Stimulated activated CD4-positive, alpha-beta T cell treated with anti-CD3 and anti-CD28 coated beads, Interleukin-4, amount 100 ng/mL, for 1 hour (primary cell): ENCODE data around the gene LYPD8.

Experiments used
- DNase-seq: peaks from one replicate; pipeline ENCODE4 v3.0.0-alpha.2; 2020

The LYPD8 gene

GRCh38 chr1:248756636-248757035 lies 1.1 kb upstream of the LYPD8 start:
- no peak for DNase-seq

DNA sequence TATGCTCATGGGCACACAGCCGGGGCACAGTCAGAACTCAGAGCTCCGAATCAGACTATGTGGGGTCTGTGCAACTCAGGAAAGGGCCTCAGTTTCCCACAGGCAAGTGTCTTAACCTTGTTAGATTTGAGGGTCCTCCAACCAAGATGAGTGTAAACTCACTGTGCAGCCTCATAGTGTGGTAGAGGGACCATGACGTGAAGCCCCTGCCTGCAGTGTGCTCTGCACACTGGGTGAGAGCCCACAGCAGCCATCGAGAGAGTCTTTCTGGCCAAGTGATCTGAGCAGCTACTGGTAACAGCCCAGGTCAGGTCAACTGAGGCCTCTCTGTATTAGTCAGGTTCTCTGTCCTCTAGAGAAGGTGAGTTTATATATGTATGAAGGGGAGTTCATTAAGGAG lies 592 bp upstream of the LYPD8 start:
- no peak for DNase-seq

DNA sequence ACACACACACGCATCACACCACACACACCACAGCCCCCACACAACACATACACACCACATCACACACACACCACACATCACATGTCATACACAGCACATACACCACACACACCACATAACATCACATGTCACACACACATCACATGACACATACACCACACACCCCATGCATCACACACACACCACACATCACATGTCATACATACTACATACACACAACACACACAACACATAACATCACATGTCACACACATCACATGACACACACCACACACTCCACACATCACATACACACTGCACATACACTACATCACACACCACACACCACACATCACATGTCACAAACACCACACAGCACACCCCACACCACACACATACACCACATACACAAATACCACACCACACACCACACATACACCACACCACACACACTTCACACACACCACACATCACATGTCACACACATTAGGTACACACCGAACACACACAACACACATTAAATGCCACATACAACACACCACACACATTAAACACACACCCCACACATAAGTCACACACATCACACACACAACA lies 1.8 kb downstream of the LYPD8 start:
- no peak for DNase-seq

- no peak for DNase-seq
Measured at GRCh38 chr1:248753029-248753594, 2.4 kb downstream of the LYPD8 start.

DNA sequence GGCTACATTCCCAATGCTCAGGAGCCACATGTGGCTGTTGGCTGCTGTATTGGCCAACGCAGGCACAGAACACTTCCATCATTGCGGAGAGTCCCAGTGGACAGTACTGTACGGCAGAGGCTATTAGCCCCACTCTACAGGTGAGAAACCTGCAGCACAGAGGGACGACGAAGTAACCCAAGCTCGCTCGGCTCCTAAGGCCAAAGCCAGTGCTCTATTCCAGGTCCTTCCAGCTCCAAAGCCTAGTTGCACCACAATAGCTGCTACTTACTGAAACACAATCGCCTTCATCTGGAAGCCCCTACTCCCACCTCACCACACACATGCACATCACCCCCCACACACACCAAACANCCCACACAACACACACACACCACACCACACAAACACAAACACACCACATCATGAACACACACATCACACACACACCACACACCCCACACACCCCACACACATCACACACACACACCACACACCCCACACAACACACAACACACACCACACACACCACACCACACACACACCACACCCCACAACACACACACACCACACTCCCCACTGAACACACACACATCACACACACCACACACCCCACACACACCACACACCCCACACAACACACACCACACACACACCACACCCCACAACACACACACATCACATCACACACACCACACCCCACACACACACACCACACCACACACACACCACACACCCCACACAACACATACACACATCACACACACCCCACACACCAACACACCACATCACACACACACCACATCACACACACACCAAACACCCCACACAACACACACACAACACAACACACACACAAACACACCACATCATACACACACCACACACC lies 3.2 kb downstream of the LYPD8 start:
- no peak for DNase-seq

DNA sequence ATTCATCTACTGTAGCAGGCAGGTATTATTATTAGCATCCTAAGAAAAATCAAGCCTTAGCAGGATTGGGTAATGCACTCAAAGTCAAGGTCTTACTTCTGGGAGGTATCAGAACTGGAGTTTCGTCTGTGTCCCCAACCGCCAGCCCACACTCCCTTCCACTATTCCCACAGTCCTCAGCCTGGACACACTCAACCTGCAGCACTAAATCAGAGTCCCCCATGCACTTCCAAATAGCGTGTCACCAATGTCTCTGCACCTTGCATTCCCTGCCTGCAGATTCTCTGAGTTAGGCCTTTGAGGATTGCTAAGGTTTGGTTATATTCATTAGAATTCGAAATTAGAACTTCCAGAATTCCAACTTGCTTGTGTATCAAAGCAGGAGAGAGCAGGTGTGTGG lies 3.9 kb downstream of the LYPD8 start:
- DNase-seq, result no peak

DNA sequence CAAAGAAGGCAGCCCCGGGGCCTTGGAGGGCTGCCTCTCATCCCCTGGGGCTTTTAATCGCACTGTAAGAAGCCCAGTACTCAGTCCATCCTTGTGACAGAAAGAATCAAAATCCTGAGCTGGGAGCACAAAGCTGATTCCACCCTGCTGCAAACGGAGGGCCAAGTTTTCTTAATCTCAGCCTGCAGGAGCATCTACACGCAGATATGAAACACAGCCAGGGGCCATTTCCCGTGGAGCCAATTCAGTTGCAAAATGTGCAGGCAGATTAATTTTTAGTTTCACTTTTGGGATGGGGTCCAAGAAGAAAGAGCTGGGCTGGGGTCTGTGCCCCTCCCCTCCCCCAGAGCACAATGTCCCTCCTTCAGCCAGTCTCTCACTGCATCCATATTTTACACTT lies 4.4 kb downstream of the LYPD8 start:
- DNase-seq, result no peak

GRCh38 chr1:248750496-248750895 lies 5.1 kb downstream of the LYPD8 start:
- DNase-seq, result no peak

DNA sequence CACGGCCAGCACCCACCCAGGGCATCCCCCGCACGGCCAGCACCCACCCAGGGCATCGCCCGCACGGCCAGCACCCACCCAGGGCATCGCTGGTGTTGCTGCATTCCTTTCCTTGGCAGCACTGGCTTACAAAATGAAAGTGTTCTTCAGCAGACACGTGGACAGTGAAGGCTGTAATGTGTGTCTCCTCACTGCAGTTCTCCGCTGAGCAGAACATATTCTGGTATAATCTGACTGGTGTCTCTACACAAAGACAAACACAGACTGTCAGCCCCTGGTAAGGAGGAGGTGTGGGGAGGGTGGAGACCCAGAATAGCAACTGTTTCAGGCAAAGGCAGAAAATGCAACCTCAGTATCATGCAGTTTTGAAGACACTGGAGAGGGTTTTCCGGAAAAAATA lies 7.3 kb downstream of the LYPD8 start:
- no peak for DNase-seq

DNA sequence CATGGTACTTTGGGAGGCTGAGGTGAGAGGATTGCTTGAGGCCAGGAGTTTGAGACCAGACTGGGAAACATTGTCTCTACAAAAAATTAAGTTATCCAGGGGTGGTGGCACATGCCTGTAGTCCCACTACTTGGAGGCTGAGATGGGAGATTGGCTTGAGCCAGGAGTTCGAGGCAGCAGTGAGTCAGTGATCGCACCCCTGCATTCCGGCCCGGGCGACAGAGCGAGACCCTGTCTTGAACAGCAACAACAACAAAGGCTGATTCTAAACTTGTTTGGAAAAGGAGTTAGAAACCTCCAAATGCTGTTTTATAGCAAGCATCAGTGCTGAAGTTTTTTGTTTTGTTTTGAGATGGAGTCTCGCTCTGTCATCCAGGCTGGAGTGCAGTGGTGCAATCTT lies 14.7 kb downstream of the LYPD8 start:
- no peak for DNase-seq

GRCh38 chr1:248739572-248740205 lies 15.9 kb downstream of the LYPD8 start:
- no peak for DNase-seq

DNA sequence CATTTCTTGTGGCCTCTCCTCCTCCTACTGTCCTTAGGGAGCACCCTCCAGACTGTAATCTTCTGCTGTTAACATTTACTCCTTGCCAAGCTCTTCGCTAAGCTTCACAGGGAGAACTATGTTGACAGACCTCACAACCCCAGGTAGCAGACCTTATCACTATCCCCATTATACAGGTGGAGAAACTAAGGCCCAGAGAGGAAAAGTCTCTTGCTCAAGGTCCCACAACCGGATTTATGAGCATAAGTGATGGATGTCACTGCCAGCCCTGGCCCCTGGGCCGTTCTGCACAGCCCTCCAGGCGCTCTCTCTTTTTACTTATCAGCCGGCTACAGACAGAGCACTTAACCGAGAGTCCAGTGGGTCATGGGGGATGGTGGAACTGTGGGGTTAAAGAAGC lies 18.1 kb downstream of the LYPD8 start:
- no peak for DNase-seq

DNA sequence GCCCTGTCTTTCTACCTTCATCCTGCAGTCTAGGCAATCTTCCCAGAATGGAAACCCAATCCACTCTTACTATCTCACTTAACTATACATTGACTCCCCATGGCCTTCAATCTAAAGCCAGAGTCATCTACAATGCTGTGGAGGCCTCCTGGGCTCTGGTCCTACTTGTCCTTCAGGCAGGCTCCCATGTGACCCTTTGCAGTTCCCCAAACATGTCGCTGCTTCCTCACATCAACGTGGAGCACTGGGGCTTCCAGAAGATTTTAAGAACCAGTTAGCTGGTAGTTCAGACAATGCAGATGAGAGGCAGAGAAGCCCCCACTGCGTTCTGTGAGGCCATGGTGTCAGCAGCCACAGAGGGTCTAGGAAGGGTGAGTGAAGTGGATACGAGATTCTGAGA lies 18.6 kb downstream of the LYPD8 start:
- DNase-seq, result no peak

DNA sequence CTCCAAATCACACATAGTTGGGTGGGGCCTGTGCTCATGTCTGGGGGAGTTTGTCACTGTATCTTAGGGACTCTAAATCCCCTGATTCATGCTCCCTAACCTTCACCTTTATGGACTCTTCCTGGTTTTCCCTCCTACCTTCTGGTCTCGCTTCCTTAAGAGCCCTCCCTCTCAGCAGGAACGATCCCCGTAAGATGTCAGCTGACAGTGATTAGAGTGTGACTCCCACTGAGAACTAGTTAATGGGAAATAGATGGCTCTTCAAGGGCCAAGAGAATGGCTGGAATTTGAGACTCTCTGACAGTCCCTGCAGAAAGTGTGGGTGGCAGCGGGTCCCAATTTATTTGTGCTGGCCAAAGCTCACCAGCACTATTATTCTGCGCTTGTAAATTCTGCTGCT lies 22.0 kb downstream of the LYPD8 start:
- no peak for DNase-seq

DNA sequence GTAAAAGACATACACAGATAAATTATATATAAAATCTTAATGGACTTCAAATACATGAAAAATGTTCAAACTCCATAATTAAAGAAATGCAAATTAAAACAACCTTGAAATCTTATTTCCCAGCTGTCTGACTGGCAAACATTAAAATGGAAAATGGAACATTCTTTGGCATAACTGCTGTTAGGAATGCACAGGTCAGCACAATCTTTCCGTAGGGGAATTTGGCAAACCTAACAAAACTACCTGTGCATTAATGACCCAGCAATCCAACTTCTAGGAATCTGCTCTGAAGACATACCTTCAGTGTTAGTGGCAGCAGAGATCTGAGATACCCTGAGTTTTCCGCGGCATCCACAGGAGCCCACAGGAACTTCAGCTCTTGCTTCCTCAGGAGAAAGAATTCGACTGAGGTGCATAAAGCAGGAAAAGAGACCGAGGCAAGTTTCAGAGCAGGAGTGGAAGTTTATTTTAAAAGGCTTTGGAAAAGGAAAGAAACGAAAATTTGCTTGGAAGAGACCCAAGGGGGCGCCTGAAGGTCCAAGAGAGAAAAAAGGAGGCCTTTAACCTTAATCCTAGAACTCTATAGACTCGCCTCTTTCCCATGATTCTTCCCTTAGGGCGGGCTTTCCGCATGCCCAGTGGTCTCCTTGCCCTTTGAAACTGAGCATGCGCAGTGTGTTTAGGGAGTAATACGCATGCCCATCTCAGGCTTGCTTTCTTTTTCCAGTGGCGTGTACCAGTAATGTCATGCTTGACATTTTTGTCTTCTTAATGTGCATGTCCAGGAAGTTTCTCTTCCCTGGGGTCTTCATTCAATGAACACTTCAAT lies 24.8 kb downstream of the LYPD8 start:
- no peak for DNase-seq

- no peak for DNase-seq
Measured at GRCh38 chr1:248714248-248714647, 41.3 kb downstream of the LYPD8 start.

GRCh38 chr1:248710305-248710900 lies 45.2 kb downstream of the LYPD8 start:
- DNase-seq, result no peak

DNA sequence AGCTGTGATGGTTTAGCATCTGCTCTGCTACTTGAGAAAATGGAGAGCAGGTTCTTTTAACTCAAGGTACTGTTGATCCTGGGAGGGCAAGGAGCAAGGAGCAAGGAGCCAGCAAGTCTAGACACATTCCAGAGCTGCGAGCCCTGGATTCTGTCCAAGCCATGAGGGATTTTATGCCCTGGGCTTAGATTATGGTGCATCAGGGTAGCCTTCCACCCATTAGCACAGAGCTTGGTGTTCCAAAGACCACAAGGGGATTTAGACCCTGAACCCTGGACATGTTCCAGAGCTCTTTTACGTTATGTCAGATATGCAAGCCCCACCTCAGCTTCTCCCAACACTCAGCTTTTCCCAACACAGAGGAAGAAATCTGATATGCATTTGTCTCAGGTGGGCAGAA lies 51.0 kb downstream of the LYPD8 start:
- DNase-seq, result no peak

- no peak for DNase-seq
Measured at GRCh38 chr1:248703674-248704073, 51.9 kb downstream of the LYPD8 start.

- no peak for DNase-seq
Measured at GRCh38 chr1:248702714-248703113, 52.8 kb downstream of the LYPD8 start, which contains the start of gene OR14I1. Gene OR14I1 (minus strand): TSS chr1:248702766.

GRCh38 chr1:248699099-248699498 lies 56.5 kb downstream of the LYPD8 start:
- DNase-seq, result no peak

DNA sequence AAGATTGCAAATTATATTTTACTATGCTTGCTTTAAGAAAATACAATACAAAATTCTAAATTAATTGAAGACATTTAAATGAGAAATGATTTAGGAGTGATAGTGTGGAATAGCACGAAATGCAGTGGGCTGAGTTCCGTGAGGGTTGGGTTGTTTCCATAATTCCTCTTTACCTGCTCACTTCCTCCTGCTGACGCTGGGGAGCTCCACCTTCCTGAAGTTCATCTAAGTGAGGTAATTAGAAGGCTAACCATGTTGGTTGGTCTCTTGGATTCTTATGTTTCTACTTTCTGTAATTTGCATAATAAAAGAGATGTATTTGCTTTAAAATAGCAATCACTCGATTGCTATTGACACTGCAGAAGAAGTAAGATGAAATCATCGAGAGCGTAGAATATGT lies 57.7 kb downstream of the LYPD8 start:
- DNase-seq, result no peak

GRCh38 chr1:248696774-248697173 lies 58.8 kb downstream of the LYPD8 start:
- no peak for DNase-seq
